GM19035 (cell line): ENCODE measurements around the gene AP2B1.
"Not testable (repeated sequence)": the region's sequence is repeated elsewhere in the genome, so short reads cannot be mapped to it uniquely, and the experiment has no call there.

Experiments used
- ATAC-seq: cut with Tn5 transposase; IDR thresholded peaks from one replicate; pipeline ENCODE4 v1.9.1; 2021; ENCODE audit not compliant: unreplicated experiment

The AP2B1 gene

DNA sequence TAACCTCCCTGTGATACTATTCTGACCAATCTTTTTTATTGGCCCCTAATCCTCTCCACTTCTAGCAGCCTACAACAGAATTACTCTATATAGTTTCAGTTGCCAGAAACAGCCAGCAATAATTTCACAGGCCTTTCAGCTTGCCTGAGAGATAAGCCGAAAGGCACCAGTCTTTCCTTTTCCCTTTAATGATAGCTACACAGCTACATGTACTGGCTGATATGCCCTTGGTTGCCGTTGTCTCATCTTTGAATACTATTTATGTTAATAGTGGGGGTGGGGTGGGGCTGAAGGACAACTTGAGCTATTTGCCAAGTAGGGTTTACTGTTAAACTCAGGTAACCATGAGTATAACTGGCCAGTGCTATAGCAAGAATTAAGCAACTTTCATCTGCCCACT is 108.5 kb downstream of the AP2B1 start:
- no peak for ATAC-seq

GRCh38 chr17:35698800-35699199 is 111.7 kb downstream of the AP2B1 start:
- no peak for ATAC-seq

- ATAC-seq = no peak
Observed at GRCh38 chr17:35700150-35700549, 113.0 kb downstream of the AP2B1 start.

DNA sequence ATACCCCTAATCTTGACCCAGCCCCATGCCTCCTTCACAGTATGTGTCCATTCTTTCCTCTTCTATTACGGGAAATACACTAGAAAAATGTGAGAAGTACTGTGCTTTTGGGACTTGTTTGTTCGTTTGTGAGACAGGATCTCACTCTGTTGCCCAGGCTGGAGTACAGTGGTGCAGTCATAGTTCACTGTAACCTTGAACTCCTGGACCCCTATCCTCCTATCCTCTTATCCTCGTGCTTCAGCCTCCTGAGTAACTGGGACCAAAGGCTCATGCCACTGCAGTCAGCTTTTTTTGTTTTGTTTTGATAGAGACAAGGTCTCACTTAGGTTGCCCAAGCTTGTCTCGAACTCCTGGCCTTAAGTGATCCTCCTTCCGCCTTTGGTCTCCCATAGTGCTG is 114.4 kb downstream of the AP2B1 start:
- ATAC-seq = no peak

- ATAC-seq = not testable (repeated sequence)
Observed at GRCh38 chr17:35703308-35703707, 116.2 kb downstream of the AP2B1 start.

- ATAC-seq = no peak
Observed at GRCh38 chr17:35705230-35705629, 118.1 kb downstream of the AP2B1 start.

DNA sequence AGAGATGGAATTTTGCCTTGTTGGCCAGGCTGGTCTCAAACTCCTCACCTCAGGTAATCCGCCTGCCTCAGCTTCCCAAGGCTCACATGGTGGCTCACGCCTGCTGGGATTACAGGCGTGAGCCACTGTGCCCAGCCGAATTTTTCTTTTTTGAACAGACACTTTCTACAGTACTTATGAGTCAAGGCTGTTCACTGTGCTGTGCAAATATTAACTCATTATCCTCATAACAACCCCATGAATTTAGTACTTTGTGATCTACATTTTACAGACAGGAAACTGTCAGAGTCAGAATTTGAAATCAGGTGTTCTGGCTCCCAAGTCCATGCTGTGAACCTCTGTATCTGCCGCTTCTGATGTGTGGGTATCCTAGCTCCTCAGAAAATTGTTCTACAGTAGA is 118.6 kb downstream of the AP2B1 start:
- ATAC-seq = no peak

- no peak for ATAC-seq
Observed at GRCh38 chr17:35708149-35708548, 121.0 kb downstream of the AP2B1 start.

- ATAC-seq = no peak
Observed at GRCh38 chr17:35708951-35709350, 121.8 kb downstream of the AP2B1 start.

GRCh38 chr17:35709874-35710273 is 122.8 kb downstream of the AP2B1 start:
- no peak for ATAC-seq

DNA sequence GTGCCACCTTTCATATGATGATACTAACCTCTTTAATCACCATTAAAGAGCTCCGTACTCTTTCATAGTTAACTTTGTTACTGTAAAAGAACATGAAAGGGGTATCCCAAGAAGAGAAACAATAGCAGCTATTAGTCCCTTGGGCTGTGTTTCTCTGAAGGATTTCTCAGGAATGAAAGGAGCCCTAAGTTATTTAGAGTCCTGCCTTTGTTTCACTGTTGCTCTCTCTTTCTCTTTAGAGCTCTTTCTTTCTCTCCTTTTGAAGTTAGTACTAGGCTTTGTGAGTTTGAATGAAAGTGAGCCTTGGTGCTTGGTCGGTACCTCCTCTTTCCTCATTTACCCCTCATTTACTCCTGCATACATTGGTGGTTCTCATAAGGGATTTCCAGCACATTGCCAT is 123.8 kb downstream of the AP2B1 start:
- ATAC-seq = no peak

- ATAC-seq = no peak
Observed at GRCh38 chr17:35713069-35713728, 126.1 kb downstream of the AP2B1 start.

DNA sequence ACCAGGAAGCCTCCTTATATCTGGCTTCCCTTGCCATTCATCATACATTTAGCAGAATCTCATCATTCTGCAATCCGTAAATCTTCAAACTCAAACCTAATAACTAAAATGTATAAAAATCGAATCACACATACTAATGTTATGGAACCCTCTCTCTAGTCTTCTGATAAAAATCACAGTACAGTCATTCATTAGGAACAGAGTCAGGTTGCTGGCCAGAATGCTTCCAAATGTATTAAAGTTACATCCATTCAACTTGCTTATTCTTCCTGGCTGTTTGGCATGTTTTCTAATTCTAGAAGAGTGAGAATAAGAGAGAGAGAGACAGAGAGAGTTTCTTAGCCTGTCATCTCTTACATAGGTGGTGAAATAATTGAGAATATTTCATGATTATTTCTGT is 127.9 kb downstream of the AP2B1 start:
- no peak for ATAC-seq

DNA sequence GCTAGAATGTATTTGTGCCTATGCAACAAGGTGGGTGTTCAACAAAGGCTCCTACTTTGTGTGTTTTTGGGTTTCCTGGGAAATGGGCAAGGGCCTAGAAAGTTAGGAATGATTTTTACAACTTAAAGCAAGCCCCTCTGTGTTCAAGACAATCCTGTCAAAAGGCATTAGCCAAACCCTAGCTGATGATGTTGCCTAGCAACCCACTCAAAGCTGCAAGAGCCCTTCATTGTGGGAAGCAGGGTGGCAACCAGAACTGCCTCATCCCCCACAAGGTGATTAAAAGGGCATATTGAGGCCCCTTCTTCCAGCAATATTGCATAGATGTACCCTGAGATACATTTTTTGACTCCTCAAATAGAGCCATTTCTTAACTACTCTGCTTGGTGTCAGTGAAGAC is 128.3 kb downstream of the AP2B1 start:
- no peak for ATAC-seq

DNA sequence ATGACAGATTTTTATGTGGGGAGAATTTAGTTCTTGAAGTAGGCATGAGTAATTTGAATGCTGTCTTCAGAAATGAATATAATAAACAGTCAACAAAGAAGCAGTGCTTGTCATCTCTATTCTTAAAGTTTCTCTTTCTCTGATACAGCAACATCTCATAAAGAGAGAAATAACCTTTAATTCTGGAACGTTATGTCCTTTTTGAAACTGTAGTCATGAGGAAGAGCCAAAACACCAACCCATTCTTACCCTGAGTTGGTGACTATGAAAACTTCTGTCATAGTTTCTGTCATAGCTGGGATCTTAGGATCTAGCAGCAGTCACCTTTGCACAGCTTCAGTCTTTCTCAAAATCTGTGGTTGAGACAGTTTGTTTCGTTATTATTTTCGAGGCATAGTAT is 129.1 kb downstream of the AP2B1 start:
- no peak for ATAC-seq

DNA sequence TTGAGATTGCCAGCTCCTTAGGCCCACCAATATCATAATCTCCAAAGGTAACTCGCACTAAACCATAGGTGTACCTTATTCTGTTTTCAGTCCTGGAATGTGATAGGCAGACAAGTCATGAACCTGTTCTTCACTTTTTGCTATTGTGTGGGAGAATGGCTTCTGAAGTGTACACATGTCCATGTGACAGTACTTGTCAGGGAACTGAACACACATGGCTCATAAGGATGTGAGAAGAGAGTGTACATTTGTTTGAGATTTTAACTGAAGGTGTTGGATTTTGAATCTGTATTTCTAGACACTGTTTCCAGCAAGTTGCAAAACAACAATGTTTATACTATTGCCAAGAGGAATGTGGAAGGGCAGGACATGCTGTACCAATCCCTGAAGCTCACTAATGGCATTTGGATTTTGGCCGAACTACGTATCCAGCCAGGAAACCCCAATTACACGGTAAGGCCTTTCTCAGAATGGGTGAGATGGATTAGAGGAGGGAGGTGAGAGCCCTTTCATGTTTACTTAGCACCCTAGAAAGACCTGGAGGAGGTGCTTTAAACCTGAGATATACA is 129.9 kb downstream of the AP2B1 start:
- ATAC-seq = no peak

DNA sequence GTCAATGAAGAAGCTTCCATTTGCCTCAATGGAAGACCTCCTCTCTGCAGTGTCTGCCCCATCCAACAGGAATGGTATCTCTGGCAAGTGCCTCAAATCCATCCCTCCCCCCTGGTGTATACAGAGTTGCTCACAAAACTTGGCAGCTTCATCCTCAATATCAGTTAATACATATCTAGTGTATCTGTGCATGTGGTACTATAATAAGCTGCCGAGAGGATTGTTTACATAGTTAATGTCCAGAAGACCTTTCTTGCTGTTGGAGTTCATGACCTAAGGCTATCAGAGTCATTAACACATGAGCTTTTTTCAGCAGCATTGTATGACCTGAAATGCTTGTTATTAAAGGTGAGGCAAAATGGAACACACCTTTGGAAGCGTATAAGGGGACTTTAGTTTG is 130.4 kb downstream of the AP2B1 start:
- ATAC-seq = no peak

- ATAC-seq = no peak
Observed at GRCh38 chr17:35723735-35724134, 136.6 kb downstream of the AP2B1 start.

GRCh38 chr17:35725058-35725457 is 137.9 kb downstream of the AP2B1 start:
- no peak for ATAC-seq

- no peak for ATAC-seq
Observed at GRCh38 chr17:35725802-35726126, 138.6 kb downstream of the AP2B1 start.

- no peak for ATAC-seq
Observed at GRCh38 chr17:35726127-35726952, 139.2 kb downstream of the AP2B1 start.

DNA sequence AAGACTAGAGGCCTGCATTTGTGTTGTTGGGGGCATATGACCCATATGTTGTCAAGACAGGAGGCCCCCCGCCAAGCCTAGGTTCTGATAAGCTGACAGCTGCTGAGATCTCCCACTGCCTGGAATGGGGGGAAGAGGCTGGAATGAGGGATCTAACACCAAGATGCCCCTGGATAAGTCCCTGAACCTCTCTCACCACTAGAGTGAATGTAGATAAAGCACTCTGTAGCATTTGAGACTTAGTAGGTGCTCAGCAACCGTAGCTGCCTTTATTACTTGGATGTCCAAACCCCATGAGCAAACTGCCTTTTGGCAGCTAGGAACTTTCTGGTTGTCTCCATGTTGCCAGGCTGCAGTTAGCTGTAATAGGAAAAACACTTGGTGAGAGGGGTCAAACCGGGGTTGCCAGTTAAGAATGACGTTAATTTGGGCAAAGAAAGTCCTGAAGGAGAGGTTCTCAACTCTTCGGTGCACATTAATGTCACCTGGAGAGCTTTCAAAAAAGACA is 139.9 kb downstream of the AP2B1 start:
- ATAC-seq = no peak
